Nephron (organoid): ENCODE data around the gene CEACAM20.

Experiments
- H3K27ac Mint-ChIP-seq, 3 experiments: 2 replicates each; pipeline ENCODE4 v1.8.0; 2020; ENCODE audit warnings: mixed read lengths in 3 of 3, mild to moderate bottlenecking in 2 of 3, moderate library complexity in 1 of 3
- H3K27me3 Mint-ChIP-seq: 2 replicates; pipeline ENCODE4 v1.8.0; 2021; ENCODE audit warnings: low read depth, mild to moderate bottlenecking, moderate library complexity, mixed read lengths
- H3K36me3 Mint-ChIP-seq: 2 replicates; pipeline ENCODE4 v1.8.0; 2020; ENCODE audit warnings: low read depth, mixed read lengths
- H3K4me1 Mint-ChIP-seq: 2 replicates; pipeline ENCODE4 v1.8.0; 2020; ENCODE audit warnings: mixed read lengths
- H3K4me3 Mint-ChIP-seq, 3 experiments: 2 replicates each; pipeline ENCODE4 v1.8.0; 2020; ENCODE audit warnings: mild to moderate bottlenecking in 3 of 3, mixed read lengths in 3 of 3, moderate library complexity in 2 of 3
- H3K9me3 Mint-ChIP-seq: 2 replicates; pipeline ENCODE4 v1.8.0; 2020; ENCODE audit warnings: mixed read lengths
- TF ChIP-seq, protein P1 (sequence below), 3 experiments: fragments of 200-600 bp; sonication (generic); IDR thresholded peaks; one replicate each; pipeline ENCODE4 v1.5.0; 2021; ENCODE audit warnings: antibody characterized with exemption in 3 of 3; ENCODE audit not compliant: unreplicated experiment in 3 of 3

The CEACAM20 gene

GRCh38 chr19:44532819-44533218 lies 3.3 kb upstream of the CEACAM20 start:
- Mint-ChIP-seq H3K4me3 (no peak overlapping the region), H3K27ac (no peak overlapping the region), H3K9me3 (peaks cover 6% of the 10 kb centered on the region), H3K36me3 (no peaks in the 10 kb centered on the region), H3K4me1 (no peaks in the 10 kb centered on the region), H3K27me3 (peaks cover 50% of the 10 kb centered on the region)
- TF ChIP-seq, protein P1, sequence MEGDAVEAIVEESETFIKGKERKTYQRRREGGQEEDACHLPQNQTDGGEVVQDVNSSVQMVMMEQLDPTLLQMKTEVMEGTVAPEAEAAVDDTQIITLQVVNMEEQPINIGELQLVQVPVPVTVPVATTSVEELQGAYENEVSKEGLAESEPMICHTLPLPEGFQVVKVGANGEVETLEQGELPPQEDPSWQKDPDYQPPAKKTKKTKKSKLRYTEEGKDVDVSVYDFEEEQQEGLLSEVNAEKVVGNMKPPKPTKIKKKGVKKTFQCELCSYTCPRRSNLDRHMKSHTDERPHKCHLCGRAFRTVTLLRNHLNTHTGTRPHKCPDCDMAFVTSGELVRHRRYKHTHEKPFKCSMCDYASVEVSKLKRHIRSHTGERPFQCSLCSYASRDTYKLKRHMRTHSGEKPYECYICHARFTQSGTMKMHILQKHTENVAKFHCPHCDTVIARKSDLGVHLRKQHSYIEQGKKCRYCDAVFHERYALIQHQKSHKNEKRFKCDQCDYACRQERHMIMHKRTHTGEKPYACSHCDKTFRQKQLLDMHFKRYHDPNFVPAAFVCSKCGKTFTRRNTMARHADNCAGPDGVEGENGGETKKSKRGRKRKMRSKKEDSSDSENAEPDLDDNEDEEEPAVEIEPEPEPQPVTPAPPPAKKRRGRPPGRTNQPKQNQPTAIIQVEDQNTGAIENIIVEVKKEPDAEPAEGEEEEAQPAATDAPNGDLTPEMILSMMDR (IDR thresholded peaks at IDR 0.05; ENCODE audit: unreplicated experiment in 3 of 3) = no peak

DNA sequence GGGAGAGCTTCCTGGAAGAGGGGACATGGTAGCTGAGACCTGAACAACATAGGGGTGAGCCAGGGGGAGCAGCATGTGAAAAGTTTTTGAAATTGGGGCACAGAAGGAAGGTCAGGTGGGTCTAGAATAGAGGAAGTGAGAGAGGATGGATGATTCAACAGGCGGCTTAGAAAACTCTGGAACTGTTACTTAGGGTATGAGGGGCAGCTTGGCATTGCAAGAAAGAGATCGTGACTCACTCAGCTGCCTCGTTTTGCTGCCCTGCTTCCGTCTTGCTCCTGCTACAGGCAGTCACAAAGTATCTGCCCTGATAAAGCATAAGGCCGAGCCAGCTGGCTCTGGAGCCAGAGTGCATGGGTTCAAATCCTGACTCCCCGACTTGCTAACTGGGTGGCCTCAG lies 1.3 kb upstream of the CEACAM20 start:
- Mint-ChIP-seq H3K27ac (no peak overlapping the region), H3K36me3 (no peaks in the 10 kb centered on the region), H3K9me3 (peaks cover 6% of the 10 kb centered on the region), H3K4me3 (no peak overlapping the region), H3K4me1 (no peaks in the 10 kb centered on the region), H3K27me3 (peaks cover 46% of the 10 kb centered on the region)
- TF ChIP-seq, protein P1 (IDR thresholded peaks at IDR 0.05; ENCODE audit: unreplicated experiment in 3 of 3) = no peak

DNA sequence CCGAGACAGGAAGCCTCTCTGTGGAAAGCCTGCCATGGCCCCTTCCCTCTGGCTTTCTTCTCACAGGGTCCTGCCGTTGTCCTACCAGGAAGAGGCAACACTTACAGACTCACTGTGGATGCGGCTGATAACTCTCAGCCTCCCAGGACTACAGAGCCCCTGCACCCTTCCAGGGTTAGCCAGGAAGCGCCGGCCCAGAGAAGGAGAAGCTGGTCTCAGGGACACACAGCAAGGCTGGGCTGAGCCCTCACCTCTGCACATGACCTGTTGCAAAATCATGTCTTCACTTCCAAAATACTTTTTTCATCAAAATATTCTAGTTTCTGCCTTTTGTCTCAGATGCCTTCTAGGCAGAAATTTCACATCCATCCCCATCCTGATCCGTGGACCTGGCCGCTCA lies 1.9 kb downstream of the CEACAM20 start:
- H3K36me3 Mint-ChIP-seq = no peaks in the 10 kb centered on the region
- H3K27ac Mint-ChIP-seq = no peak overlapping the region
- no peak overlapping the region for H3K4me3 Mint-ChIP-seq
- H3K9me3 Mint-ChIP-seq = peaks cover 3% of the 10 kb centered on the region
- no peaks in the 10 kb centered on the region for H3K4me1 Mint-ChIP-seq
- TF ChIP-seq, protein P1 (IDR thresholded peaks at IDR 0.05; ENCODE audit: unreplicated experiment in 3 of 3) = no peak
- peaks cover 44% of the 10 kb centered on the region for H3K27me3 Mint-ChIP-seq

DNA sequence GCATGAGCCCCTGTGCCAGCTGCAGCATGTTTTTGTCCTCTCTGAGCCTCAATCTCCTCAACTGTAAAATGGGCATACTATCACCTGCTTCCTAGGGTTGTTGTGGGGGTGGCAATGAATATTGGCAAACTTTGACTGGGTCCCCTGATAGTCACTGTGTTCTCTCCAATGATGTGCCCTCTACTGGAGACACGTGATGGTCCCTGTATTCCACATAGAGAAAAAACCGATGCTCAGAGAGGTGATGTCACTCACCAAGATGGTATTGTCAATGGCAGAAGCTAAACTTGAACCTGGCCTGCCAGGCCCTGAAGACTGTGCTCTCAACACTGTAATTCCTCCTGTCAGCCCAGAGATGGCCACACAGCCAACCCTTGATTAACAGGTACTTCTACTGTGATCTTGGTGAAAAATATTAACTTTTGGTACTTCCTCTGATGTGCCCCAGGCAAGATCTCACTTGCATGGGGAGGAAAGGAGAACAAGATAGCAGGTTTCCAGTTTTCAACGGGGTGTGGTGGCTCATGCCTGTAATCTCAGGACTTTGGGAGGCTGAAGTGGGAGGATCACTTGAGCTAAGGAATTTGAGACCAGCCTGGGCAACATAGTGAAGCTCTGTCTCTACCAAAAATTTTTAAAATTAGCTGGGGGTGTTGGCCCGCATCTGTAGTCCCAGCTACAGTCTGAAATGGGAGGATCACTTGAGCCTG lies 3.6 kb downstream of the CEACAM20 start:
- peaks cover 37% of the 10 kb centered on the region for H3K27me3 Mint-ChIP-seq
- no peak overlapping the region for H3K4me3 Mint-ChIP-seq
- peaks cover 3% of the 10 kb centered on the region for H3K9me3 Mint-ChIP-seq
- TF ChIP-seq, protein P1 (IDR thresholded peaks at IDR 0.05; ENCODE audit: unreplicated experiment in 3 of 3) = no peak
- no peaks in the 10 kb centered on the region for H3K36me3 Mint-ChIP-seq
- no peak overlapping the region for H3K27ac Mint-ChIP-seq
- H3K4me1 Mint-ChIP-seq = no peaks in the 10 kb centered on the region

GRCh38 chr19:44521370-44521769 lies 8.1 kb downstream of the CEACAM20 start:
- H3K36me3 Mint-ChIP-seq = no peaks in the 10 kb centered on the region
- no peaks in the 10 kb centered on the region for H3K9me3 Mint-ChIP-seq
- no peaks in the 10 kb centered on the region for H3K4me1 Mint-ChIP-seq
- H3K4me3 Mint-ChIP-seq = no peak overlapping the region
- H3K27me3 Mint-ChIP-seq = peaks cover 13% of the 10 kb centered on the region
- TF ChIP-seq, protein P1 (IDR thresholded peaks at IDR 0.05; ENCODE audit: unreplicated experiment in 3 of 3) = no peak
- H3K27ac Mint-ChIP-seq = no peak overlapping the region

GRCh38 chr19:44517146-44517545 lies 12.3 kb downstream of the CEACAM20 start:
- Mint-ChIP-seq H3K27ac (no peak overlapping the region), H3K4me3 (no peak overlapping the region), H3K4me1 (no peaks in the 10 kb centered on the region), H3K9me3 (no peaks in the 10 kb centered on the region), H3K36me3 (no peaks in the 10 kb centered on the region), H3K27me3 (peaks cover 5% of the 10 kb centered on the region)
- TF ChIP-seq, protein P1 (IDR thresholded peaks at IDR 0.05; ENCODE audit: unreplicated experiment in 3 of 3) = no peak
